ENCODE measurements around the gene DGCR8. TPM values are rescaled to one million over a fixed set of nuclear protein-coding genes. Genes with fewer than 3 reads are reported as not detected.
"Not testable (repeated sequence)": the region's sequence is repeated elsewhere in the genome, so short reads cannot be mapped to it uniquely, and the experiment has no call there.

DGCR8 gene
- total RNA-seq, 1 donor from 2014 or later = 32.5 TPM

DNA sequence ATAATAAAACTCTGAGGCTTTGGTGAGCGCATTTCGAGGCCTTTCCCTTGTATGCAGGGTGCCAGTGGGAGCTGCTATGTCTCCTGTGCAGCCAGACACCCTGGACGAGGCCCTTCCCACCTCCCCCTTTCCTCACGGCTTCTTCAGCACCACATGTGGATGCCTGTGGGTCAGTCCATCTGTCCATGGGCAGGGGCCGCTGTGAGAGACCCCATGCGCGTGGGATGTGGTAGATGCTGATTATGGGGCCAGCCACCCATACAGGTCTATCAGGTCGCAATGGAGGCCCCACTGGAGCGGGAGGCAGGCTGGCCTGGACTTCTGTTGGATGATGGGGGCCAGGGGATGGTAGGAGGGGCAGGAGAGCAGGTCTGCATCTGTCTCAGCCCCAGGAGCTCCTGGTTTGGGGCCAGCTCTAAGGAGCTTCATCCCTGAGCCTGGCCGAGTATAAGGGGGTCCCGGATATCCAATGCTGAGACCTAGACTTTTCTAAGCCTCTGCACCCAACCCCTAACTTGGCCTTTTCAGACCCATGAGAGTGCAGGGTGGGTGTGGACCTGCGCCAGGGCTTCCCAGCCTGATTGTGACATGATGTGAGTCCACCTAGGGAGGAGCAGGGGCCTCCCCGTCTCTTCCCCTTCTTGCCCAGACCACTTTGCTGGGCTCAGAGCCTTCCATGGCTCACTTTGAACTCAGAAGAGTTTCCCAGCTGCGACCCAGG, 14.0 kb upstream of the DGCR8 start:
- no peak for DNase-seq (ENCODE audit: low spot score)
- no peaks in the 10 kb centered on the region for H3K27me3 Mint-ChIP-seq (ENCODE audit: low read depth)
- H3K4me3 Mint-ChIP-seq (ENCODE audit: unreplicated experiment) = no peak overlapping the region
- no peak overlapping the region for H3K27ac Mint-ChIP-seq (ENCODE audit: unreplicated experiment)
- H3K4me1 Mint-ChIP-seq (ENCODE audit: low read depth) = no peaks in the 10 kb centered on the region
- H3K36me3 Mint-ChIP-seq (ENCODE audit: low read depth) = peaks cover 11% of the 10 kb centered on the region
- H3K9me3 Mint-ChIP-seq (ENCODE audit: low read depth) = no peaks in the 10 kb centered on the region
- TF ChIP-seq, protein P1, sequence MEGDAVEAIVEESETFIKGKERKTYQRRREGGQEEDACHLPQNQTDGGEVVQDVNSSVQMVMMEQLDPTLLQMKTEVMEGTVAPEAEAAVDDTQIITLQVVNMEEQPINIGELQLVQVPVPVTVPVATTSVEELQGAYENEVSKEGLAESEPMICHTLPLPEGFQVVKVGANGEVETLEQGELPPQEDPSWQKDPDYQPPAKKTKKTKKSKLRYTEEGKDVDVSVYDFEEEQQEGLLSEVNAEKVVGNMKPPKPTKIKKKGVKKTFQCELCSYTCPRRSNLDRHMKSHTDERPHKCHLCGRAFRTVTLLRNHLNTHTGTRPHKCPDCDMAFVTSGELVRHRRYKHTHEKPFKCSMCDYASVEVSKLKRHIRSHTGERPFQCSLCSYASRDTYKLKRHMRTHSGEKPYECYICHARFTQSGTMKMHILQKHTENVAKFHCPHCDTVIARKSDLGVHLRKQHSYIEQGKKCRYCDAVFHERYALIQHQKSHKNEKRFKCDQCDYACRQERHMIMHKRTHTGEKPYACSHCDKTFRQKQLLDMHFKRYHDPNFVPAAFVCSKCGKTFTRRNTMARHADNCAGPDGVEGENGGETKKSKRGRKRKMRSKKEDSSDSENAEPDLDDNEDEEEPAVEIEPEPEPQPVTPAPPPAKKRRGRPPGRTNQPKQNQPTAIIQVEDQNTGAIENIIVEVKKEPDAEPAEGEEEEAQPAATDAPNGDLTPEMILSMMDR (IDR thresholded peaks at IDR 0.05) = no peak

DNA sequence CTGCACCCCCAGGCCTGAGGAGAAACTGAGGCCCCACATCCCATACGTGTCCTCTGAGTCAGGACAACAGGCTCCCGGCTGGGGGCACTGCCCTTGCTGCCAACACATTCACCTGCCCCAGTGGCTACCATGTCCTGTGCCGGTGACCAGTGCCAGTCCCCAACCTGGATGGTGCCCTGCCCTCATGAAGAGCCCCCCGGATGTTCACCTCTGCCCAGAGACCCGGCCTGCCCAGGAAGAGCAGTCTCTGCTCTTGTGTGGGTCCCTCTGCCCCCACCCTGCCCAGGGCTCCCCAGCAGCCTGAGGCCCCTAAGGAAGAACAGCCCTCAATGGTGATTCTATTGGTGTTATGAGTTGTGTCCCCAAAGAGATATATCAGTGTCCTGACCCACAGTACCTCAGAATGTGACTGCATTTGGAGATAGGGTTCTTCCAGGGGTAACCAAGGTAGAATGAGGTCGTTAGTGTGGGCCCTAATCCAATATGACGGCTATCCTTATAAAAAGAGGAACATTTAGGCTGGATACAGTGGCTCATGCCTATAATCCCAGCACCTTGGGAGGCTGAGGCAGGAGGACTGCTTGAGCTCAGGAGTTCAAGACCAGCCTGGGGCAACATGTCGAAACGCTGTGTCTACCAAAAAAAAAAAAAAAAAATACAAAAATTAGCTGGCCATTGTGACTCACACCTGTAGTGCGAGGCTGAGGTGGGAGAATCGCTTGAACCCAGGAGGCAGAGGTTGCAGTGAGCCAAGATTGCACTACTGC, 13.2 kb upstream of the DGCR8 start:
- Mint-ChIP-seq H3K9me3 (ENCODE audit: low read depth) (no peaks in the 10 kb centered on the region), H3K4me3 (ENCODE audit: unreplicated experiment) (no peak overlapping the region), H3K4me1 (ENCODE audit: low read depth) (no peaks in the 10 kb centered on the region), H3K27me3 (ENCODE audit: low read depth) (no peaks in the 10 kb centered on the region), H3K27ac (ENCODE audit: unreplicated experiment) (no peak overlapping the region), H3K36me3 (ENCODE audit: low read depth) (peaks cover 11% of the 10 kb centered on the region)
- no peak for DNase-seq (ENCODE audit: low spot score)
- TF ChIP-seq, protein P1 (IDR thresholded peaks at IDR 0.05) = no peak

DNA sequence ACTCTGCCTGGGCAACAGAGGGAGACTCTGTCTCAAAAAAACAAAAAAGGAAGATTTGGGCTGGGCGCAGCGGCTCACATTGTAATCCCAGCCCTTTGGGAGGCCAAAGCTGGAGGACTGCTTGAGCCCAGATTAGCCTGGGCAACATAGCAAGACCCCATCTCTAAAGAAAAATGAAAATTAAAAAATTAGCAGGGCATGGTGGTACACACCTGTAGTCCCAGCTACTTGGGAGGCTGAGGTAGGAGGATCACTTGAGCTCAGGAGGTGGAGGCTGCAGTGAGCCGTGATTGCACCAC, 12.7 kb upstream of the DGCR8 start:
- H3K36me3 Mint-ChIP-seq (ENCODE audit: low read depth) = peaks cover 11% of the 10 kb centered on the region
- H3K4me3 Mint-ChIP-seq (ENCODE audit: unreplicated experiment); H3K27ac Mint-ChIP-seq (ENCODE audit: unreplicated experiment); DNase-seq (ENCODE audit: low spot score); H3K9me3 Mint-ChIP-seq (ENCODE audit: low read depth); H3K27me3 Mint-ChIP-seq (ENCODE audit: low read depth); H3K4me1 Mint-ChIP-seq (ENCODE audit: low read depth): not testable (repeated sequence)

DNA sequence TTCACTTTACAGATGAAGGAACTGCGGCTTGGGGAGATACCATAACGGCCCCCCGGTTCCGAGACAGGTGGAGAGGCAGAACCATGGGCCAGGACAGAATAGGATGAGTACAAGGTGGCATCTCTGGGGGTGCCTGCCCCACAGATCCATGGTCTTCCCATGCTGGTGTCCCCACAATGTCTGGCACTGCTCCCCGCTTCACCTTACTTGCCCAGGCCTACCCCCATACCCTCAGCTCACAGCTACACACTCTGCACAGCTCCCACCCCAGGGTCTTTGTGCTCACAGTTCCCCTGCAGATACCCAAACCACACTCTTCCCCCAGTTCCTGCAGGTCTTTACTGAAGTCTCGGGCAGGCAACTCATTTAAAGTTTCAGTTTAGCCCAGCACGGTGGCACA, 11.4 kb upstream of the DGCR8 start:
- TF ChIP-seq, protein P1 (IDR thresholded peaks at IDR 0.05) = no peak
- H3K9me3 Mint-ChIP-seq (ENCODE audit: low read depth) = no peaks in the 10 kb centered on the region
- no peak for DNase-seq (ENCODE audit: low spot score)
- H3K4me3 Mint-ChIP-seq (ENCODE audit: unreplicated experiment) = no peak overlapping the region
- no peak overlapping the region for H3K27ac Mint-ChIP-seq (ENCODE audit: unreplicated experiment)
- no peaks in the 10 kb centered on the region for H3K27me3 Mint-ChIP-seq (ENCODE audit: low read depth)
- no peaks in the 10 kb centered on the region for H3K4me1 Mint-ChIP-seq (ENCODE audit: low read depth)
- H3K36me3 Mint-ChIP-seq (ENCODE audit: low read depth) = peaks cover 6% of the 10 kb centered on the region

DNA sequence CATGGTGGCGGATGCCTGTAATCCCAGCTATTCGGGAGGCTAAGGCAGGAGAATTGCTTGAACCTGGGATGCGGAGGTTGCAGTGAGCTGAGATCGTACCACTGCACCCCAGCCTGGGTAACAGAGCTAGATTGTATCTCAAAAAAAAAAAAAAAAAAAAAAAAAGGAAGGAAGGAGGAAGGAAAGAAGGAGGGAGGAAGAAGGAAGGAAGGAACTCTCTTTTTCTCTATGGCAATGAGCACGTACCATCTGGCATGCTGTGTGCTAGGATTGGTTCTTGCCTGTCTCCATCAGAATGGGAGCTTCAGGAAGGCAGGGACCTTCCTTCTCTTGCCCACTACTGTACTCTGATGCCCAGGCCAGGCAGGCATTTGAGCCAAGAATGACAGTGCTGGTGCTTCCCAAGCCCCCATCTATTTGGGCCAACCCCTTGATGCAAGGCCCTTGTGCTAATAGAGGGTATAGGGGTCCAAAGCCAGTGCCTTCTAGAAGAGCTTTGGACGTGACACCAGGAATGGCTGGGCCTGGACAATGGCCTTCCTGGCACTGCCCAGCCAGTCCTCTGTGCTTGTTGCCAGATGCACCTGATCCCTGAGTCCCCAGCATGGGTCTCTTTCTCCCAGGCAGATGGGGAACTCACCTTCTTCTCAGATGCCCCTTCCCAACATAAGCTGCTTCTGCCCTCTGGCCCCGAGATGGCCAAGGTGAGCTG, 10.6 kb upstream of the DGCR8 start:
- TF ChIP-seq, protein P1 (IDR thresholded peaks at IDR 0.05) = no peak
- H3K4me3 Mint-ChIP-seq (ENCODE audit: unreplicated experiment) = no peak overlapping the region
- no peaks in the 10 kb centered on the region for H3K9me3 Mint-ChIP-seq (ENCODE audit: low read depth)
- no peaks in the 10 kb centered on the region for H3K4me1 Mint-ChIP-seq (ENCODE audit: low read depth)
- no peaks in the 10 kb centered on the region for H3K27me3 Mint-ChIP-seq (ENCODE audit: low read depth)
- H3K27ac Mint-ChIP-seq (ENCODE audit: unreplicated experiment) = no peak overlapping the region
- DNase-seq (ENCODE audit: low spot score) = no peak
- peaks cover 3% of the 10 kb centered on the region for H3K36me3 Mint-ChIP-seq (ENCODE audit: low read depth)
